HepG2 (cell line): ENCODE measurements around the gene ISG20L2. TPM values are rescaled to one million over a fixed set of nuclear protein-coding genes. Genes with fewer than 3 reads are reported as not detected.

Source experiments
- CENPX ChIP-seq: sonication (generic); formaldehyde crosslinking; IDR thresholded peaks from 2 replicates; pipeline ENCODE4 v1.9.0; 2021; ENCODE audit warnings: mild to moderate bottlenecking, missing genetic modification reagents, moderate library complexity
- HNRNPL ChIP-seq: fragments of 200-400 bp; formaldehyde crosslinking; IDR thresholded peaks from 2 replicates; pipeline ENCODE4 v1.6.1; 2017; ENCODE audit warnings: mild to moderate bottlenecking, low read depth, low read length
- NR2F6 ChIP-seq, 2 experiments: IDR thresholded peaks; 2 replicates each; pipeline ENCODE4 v1.6.1; 2016; ENCODE audit warnings: antibody characterized with exemption in 1 of 2, mild to moderate bottlenecking in 1 of 2
- polyA plus RNA-seq, 8 experiments: library from polyadenylated mRNA; depleted of rRNA in 3 of 8; stranded (reverse) in 7 of 8; unstranded in 1 of 8; fragments of >200 nt; fragmentation: Illumina TruSeq in 4 of 8; extraction: Trizol in 4 of 8; gene quantifications; 2 replicates each; pipeline versions ENCODE4 v1.2.1 to v1.2.3, GENCODE V29; 2011 to 2016; ENCODE audit warnings: low read depth in 4 of 8, missing spikeins in 1 of 8, mixed read lengths in 1 of 8; ENCODE audit not compliant: insufficient read depth in 1 of 8
- total RNA-seq, 5 experiments: library from RNA; depleted of rRNA; stranded (reverse); fragments of >200 nt; fragmentation: Illumina TruSeq; extraction: Trizol; gene quantifications; 2 replicates each; pipeline ENCODE4 v1.2.3, GENCODE V29; 2016; ENCODE audit warnings: low read depth in 1 of 5
- TF ChIP-seq, protein P1 (sequence below), 2 experiments: sonication (generic) in 1 of 2; formaldehyde crosslinking in 1 of 2; IDR thresholded peaks; 2 replicates each; pipeline versions ENCODE4 v1.6.1 to v1.9.0; 2014 to 2022; ENCODE audit warnings: antibody characterized with exemption in 1 of 2, borderline replicate concordance in 1 of 2, inconsistent platforms in 1 of 2, low read depth in 1 of 2, missing genetic modification reagents in 1 of 2
- TF ChIP-seq, protein P2 (sequence below): sonication (generic); formaldehyde crosslinking; IDR thresholded peaks from 2 replicates; pipeline ENCODE4 v1.4.0; 2020; ENCODE audit warnings: missing genetic modification reagents, borderline replicate concordance

ISG20L2 gene
- total and polyA plus RNA-seq, 2 of the 13 experiments (the other 11 are each of a cell fraction or from before 2014, with no cell fraction given) = 19.8 to 21.3 TPM

DNA sequence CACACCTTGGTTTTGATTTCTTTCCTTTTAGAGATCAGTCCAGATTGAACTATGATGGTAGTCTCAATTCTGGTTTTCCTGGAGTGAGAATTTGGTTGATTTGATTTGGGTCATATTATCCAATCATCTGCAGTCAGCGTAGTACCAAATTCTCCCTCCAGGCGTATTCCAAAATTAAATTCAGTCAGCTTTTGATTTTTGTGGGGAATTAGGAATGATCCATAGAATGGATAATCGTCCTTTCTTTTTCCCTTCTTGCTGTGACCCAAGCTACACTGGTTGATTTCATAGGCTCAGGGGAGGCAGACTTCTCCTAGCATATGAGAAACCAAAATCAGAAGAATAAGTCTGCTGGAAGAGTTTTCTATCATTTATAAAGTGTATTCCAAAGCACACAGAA lies 43.7 kb upstream of the ISG20L2 start (continued):
- TF ChIP-seq, protein P1, sequence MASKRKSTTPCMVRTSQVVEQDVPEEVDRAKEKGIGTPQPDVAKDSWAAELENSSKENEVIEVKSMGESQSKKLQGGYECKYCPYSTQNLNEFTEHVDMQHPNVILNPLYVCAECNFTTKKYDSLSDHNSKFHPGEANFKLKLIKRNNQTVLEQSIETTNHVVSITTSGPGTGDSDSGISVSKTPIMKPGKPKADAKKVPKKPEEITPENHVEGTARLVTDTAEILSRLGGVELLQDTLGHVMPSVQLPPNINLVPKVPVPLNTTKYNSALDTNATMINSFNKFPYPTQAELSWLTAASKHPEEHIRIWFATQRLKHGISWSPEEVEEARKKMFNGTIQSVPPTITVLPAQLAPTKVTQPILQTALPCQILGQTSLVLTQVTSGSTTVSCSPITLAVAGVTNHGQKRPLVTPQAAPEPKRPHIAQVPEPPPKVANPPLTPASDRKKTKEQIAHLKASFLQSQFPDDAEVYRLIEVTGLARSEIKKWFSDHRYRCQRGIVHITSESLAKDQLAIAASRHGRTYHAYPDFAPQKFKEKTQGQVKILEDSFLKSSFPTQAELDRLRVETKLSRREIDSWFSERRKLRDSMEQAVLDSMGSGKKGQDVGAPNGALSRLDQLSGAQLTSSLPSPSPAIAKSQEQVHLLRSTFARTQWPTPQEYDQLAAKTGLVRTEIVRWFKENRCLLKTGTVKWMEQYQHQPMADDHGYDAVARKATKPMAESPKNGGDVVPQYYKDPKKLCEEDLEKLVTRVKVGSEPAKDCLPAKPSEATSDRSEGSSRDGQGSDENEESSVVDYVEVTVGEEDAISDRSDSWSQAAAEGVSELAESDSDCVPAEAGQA (IDR thresholded peaks at IDR 0.05; ENCODE audit: low read depth) = no peak
- TF ChIP-seq, protein P1 (CRISPR knock-in tag; IDR thresholded peaks at IDR 0.05; ENCODE audit: borderline replicate concordance) = no peak
- TF ChIP-seq HNRNPL = no peak
- TF ChIP-seq NR2F6 (IDR thresholded peaks at IDR 0.05) = no peak
- no peak for TF ChIP-seq NR2F6 (CRISPR knock-in tag; IDR thresholded peaks at IDR 0.05)
- TF ChIP-seq, protein P2, sequence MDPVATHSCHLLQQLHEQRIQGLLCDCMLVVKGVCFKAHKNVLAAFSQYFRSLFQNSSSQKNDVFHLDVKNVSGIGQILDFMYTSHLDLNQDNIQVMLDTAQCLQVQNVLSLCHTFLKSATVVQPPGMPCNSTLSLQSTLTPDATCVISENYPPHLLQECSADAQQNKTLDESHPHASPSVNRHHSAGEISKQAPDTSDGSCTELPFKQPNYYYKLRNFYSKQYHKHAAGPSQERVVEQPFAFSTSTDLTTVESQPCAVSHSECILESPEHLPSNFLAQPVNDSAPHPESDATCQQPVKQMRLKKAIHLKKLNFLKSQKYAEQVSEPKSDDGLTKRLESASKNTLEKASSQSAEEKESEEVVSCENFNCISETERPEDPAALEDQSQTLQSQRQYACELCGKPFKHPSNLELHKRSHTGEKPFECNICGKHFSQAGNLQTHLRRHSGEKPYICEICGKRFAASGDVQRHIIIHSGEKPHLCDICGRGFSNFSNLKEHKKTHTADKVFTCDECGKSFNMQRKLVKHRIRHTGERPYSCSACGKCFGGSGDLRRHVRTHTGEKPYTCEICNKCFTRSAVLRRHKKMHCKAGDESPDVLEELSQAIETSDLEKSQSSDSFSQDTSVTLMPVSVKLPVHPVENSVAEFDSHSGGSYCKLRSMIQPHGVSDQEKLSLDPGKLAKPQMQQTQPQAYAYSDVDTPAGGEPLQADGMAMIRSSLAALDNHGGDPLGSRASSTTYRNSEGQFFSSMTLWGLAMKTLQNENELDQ = no peak
- TF ChIP-seq CENPX (CRISPR knock-in tag) = no peak
